Stimulated activated CD4-positive, alpha-beta T cell treated with anti-CD3 and anti-CD28 coated beads, Interleukin-15, amount 100 ng/mL, for 24 hours (primary cell): ENCODE measurements around the gene IL17REL.

Source experiments
- DNase-seq: peaks from one replicate; pipeline ENCODE4 v3.0.0-alpha.2; 2020

The IL17REL gene

DNA sequence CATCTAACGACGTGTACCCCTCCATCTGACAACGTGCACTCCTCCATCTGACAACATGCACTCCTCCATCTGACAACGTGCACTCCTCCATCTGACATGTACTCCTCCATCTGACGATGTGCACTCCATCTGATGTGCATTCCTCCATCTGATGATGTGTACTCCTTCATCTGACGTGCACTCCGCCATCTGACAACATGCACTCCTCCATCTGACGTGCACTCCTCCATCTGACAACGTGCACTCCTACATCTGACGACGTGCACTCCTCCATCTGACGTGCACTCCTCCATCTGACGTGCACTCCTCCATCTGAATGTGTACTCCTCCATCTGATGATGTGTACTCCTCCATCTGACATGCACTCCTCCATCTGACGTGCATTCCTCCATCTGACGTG, 8.0 kb upstream of the IL17REL start:
- DNase-seq: no peak

DNA sequence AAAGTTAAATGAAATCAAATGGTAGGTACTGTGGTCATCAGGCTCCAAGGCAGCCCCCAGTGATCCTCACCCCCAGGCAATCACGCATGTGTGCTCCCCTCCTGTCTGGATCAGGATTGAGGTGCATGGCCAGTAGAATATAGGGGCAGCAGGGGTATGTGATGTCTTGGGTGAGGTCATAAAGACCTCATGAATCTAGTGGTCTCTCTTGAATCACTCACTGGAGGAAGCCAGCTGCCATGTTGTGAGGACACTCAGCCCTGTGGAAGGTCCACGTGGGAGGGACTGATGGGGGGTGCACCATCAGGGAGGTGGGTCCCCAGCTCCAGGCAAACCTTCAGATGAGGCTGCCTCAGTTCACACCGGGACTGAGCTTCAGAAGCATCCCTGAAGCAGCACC, 6.8 kb upstream of the IL17REL start:
- no peak for DNase-seq

DNA sequence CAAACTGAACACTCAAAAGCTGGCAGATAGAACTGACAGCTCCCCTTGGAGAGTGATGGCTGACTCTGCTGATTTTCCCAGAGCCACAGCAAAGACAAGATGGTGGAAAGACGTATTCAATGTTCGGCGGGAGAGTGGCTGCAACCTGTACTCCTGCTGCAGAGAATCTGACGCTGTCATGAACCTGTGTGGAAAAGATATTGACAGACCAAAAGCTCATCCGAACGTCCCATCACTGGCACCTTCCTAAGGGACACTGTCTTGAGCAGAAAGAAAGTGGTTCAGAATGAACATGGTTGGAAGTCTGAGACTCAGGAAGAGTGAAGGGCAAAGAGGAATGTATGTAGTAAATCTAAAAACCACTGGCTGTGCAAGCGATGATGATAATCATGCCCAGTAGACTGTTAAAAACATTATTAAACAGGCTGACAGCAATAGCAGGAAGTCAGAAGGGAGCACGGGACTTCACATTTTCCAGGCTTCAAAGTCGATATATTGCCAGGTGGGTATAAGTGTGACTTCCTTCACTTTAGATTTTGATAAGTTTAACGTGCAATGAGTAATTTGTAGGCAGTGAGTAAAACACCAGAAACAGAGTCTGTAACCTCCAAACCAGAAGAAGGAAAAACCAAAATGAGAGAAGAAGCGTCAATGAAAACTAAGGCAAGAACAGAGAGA, 6.2 kb upstream of the IL17REL start:
- peak; percentile 56 for DNase-seq

DNA sequence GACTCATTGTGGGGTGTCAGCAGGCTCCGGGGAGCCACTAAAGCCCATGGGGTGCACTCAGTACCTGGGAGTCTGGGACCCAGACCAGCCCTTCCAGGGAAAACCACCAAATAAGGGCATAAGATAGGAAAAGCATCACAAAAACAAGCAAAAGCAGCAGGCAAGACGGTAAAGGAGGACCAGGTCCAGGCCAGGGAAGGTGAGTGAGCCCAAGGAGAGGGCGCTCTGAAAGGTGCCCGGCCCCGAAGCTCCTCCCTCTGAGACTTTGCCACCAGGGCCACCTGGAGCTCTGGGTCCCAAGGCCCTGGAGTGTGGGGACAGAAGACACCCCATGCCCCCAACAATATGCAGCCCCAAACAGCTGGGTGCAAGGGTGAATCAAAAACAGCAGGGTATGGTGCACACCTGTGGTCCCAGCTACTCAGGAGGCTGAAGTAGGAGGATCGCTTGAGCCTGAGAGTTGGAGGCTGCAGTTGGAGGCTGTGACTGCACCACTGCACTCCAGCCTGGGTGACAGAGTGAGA, 5.2 kb upstream of the IL17REL start:
- no peak for DNase-seq

DNA sequence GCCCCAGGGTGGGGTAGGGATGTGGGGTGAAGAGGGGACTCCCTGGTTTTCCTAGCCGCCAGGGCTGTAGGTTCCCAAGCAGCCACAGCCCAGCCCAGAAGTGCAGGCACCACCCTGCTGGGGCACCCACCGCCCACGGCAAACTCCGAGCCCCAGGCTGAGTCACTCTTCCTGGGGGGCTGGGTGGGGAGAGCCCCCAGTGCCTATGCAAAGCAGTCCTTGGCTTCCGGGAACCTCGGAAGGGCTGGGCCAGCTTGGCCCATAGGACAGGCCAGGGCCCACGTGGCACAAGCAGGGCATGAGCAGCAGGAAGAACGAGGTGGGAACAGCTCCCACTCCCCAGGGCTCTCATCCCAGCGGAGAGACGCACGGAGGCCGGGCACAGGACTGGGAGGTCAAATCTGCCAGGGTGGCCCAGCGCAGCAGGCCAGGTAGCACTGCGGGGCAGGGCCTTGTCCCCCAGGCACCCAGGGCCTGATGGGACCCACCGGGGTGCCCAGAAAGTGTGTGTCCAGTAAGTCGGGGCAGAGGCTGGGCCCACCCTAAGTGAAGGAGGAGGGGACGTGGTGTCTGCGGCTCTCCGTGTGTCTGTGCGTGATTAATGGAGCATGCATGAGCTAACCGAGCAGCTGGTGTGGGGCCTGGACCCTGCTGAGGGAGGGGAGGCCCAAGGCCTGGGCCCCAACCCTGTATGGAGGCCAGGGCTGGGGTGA, 4.6 kb upstream of the IL17REL start:
- DNase-seq: peak; percentile 91

DNA sequence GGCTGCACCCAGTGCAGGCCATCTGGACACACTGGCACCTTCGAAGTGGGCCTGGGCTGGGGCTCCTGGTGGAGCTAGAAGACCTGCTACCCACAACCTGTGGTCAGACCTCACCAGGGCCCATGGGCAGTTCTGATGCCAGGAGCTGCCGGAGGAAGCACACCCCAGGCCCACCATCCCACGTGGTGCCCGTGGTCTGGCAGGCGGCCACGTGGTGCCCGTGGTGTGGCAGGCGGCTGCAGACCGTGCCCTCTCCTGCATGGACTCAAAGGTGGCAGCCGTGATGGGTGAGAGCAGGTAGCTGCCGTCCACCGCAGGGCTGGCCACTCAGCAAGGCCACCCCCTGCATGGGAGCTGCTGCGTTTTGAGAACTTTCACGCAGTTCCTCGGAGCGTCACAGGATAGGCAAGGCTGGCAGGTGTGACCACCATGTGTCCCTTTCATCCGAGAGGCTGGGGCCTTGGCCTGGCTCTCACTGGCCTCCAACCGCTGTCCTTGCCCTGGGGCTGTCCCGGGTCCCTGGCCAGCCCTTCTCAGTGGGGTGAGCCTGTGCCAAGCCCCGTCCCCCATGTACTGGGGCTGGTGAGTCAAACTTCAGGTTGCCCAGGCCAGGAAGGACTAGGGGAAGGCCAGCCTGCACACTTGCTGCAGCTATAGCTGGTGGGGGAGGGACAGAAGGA, 3.9 kb upstream of the IL17REL start:
- no peak for DNase-seq

DNA sequence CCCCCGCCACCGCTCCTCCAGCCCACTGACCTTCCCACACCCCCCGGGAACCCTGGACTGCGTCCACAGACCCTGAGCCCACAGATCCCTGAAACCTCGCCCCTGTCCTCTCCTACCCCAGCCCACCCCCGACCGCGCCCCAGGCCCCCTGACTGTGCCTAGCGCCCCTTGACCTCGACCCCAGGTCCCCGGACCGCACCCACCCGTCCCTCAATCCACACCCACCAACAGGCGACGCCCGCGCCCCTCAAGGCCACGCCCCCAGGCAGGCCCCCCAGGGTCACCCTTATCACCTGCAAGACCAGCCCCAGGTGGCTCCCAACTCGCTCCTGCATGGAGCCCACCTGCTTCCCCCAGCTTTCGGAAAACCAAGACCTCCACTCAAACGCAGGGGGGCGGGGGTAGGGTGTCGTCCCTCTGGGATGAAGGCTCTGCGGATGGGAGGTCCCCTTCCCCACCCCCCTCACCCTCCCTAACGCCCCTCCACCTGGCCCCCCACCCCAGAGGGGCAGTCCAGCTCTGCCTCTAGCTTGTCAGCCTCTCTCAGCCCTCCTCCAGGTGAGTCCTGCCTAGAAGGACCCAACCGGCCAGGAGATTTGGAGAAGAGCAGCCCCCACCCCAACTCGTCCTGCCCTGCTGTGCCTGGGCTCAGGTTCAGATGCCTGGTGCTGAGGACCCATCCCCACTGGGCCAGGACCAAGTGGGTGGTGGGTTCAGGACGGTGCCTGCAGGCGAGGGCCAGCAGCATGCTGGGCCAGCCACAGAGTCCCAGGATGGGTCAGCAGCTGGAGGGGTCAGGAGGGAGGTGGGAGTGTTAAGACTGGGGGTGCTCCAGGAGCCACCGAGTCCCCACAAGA, 3.1 kb upstream of the IL17REL start:
- no peak for DNase-seq

DNA sequence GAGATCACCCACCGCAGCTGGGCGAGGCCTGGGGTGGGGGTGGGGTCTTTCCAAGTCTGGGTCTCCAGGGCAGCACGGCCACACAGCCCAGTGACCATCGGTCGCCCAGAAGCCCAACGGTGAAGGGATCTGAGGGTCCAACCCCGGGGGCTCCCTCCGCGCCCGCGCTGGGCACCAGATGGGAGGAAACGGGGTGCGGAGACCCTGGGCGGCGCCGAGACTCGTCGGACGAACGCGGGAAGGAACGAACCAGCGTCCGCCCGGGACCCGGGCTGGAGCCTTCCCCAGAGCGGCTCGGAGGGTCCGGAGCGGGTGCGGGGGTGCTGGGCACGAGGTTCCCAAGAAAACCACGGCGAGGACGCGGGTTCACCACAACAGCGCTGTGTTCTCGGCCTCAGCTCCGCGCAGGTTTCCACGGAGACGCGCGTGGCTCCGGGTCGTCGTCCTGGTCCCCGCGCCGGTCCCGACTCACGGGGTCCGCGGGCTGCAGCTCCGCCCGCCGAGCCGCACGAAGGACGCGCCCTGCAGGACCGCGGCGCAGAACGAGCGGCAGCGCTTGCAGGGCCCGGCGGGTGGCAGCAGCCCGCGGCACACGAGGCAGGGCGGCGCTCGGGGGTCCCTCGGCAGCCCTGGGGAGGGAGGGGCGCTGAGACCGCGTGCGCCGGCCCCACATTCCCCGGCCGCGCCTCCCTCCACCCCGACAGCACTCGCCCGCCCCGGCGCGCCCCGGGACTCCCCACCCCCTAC, 2.3 kb upstream of the IL17REL start:
- DNase-seq: no peak

DNA sequence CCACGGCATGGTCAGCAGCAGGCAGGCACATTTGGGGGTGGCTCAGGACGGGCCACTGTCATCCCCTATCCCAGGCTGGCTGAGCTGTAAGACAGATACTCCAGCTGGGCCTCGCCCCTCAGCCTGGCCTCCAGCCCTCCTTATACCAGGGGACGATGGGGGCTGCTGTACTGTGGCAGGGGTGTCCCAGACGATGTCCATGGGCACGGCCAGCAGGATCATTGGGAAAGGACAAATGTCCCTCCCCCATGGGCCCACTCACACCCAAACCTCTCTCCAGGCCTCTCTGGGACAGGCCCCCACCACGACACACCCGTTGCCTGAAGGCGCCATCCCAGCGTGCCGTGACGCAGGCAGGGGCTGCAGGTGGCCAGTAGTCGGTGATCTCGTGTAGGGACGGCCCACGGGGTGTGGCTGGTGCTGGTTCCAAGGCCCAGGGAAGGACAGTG, 1.5 kb upstream of the IL17REL start:
- no peak for DNase-seq

DNA sequence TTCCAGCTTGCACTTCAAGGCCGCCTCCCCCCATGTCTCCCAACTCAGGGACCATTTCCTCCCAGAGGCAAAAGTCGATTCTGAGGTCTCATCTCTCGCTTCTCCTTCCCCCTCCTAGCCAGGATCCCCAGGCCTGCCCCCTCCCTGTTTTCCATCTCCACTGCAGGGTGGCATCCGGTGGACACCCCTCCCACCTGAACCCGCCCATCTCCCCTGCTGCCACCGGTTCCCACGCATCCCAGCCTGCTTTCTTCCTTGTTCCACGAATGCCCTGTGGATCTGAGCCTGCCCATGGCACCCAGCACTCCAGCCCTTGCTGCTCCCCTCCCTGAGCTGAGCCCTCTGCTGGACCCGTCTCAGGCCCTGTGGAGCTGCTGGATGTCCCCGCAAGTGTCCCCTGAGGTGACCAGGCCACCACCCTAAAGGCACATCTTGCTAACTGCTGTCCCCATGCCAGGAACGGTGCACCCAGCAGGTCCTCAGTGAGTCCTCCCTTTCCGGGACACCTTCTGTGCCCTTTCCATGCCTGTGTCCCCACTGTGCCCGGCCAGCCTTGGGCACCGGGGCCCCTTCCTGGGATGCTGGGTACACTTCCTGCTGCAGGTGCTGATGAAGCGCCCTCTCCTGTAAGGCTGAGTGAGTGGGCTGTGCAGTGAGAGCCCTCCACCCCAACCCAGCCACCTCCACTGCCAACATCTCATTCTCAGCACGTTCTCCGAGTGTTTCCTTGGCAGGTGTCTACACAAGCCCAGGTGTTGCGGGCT, 936 bp downstream of the IL17REL start:
- no peak for DNase-seq

DNA sequence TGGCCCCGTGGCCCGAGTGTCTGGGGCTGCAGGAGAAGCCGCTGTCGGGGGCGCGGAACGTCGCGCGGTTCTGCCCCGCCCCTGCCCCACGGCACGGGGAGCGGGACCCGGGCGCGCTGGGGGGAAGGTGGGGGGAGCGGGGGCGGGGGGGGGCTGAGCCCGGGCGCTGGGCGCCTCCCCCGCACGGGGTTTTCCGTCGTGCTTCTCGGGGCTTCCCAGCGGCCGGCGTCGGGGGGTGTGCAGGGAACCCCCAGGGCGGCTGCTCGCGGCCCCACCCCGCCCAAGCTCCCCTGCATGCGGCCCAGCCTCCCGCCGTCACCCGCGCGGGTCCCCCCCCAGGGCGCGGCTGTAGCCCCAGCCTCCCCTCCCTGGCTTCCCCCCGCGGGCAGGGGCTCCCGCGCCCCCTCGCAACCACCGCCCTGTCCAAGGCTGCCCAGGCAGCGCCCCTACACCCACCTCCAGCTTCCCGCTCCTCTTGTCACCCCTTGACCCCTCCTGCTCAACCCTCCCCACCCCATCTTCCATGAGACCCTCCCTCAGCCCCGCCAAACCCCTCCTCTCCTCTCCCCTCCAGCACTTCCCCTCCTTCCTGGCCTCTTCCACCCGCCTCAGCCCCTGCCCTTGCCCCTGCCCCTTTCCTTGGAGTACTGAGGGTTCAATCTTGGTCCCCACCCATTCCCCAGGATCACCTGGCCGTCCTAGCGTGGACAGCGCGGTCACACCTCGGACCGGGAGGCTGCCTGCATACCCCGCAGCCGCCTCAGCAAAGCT, 1.7 kb downstream of the IL17REL start:
- DNase-seq: peak; percentile 51

DNA sequence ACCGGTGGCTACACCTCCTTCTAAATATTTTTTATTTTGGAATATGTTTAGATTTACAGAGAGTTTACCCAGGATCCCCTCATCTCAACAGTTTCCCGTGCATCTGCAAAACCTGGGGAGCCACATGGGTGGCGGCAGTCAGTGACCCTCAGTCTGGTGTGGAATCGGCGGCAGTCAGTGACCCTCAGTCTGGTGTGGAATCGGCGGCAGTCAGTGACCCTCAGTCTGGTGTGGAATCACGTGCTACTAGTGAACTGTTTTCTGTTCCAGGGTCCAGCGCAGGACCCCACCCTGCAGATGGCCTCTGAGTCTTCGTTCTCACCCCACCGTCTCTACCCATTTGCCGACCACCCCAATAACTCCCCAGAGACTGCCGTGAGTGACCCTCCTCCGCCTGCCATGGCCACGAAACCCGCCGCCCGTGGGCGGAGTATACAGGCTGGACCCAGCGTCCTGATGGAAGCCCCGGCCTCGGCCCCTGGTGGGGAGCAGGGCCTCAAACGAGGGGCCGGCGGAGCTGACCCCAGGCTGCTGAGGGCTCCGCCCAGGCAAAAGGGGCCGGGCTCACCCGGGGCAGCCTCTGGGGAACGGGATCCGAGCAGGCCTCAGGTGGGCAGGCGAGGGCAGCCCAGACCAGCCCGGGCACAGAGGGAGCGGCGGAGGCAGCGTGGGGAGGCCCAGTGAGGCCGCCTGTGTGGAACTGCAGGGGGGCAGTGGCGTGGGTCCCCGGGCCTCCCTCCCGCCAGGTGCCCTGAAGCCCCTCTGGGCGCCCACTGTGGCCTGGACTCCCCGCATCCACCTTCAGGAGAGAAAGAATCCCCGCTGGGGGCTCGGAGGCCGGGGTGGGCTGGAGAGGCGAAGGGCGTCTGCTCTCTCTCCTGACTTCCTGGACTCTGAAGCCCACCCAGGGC, 2.5 kb downstream of the IL17REL start:
- no peak for DNase-seq

DNA sequence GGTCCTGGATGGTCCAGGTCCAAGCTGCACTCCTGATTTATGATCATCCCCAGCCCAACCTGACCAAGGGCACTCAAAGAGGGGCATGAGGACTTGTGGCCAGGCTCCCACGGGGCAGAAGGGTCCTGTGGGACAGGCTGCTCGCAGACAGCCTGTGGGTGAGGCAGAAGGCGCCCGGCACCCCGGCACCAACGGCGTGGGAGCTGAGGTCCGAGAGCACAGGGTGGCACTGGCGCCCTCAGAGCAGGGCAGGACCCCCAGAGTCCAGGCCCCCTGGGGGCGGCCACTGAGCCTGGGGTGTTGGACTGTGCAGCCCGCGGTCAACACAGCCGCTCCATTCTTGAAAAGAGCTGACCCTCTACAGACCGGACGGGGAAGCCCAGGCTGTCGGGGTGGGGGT, 3.3 kb downstream of the IL17REL start:
- DNase-seq: no peak

DNA sequence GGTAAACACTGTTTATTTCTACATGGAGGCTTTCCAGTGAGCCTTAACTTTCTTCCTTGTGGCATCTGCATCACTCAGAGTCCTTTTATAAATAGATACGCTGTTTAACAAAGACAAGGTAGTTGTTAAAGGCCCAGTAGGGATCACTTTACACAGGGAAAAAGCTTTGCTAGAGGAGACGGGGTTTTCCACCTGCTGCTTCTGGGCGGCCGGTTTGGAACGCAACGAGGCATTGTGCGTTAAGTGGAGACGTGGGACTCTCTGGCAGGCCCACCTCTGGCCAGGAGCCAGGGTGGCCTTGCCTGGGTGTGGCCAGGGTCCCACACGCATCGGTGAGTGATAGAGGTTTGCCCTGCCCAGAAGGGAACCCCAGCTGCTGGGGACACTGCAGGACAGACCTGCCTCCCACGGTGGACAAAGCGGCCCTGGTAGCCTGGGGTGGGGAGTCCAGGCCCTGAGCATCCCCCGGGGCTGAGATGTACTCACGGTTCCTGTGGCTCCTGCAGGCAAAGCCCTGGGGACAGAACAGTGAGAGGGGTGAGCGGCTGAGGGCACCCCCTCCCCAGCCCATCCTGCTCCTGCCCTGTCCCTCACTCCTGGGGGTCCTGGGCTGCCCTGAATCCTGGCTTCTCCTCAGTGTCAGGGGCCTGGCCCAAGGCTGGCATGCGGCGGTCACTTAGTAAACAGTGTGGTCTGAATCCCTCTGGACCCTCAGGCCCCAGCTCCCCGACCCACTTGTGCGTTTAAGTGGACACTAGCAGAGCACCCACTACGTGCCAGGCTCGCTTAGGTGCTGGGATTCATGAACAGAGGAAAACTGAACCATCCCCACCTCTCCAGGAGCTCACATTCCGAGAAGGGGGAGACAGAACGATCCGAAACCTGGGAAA, 4.2 kb downstream of the IL17REL start:
- DNase-seq: no peak

DNA sequence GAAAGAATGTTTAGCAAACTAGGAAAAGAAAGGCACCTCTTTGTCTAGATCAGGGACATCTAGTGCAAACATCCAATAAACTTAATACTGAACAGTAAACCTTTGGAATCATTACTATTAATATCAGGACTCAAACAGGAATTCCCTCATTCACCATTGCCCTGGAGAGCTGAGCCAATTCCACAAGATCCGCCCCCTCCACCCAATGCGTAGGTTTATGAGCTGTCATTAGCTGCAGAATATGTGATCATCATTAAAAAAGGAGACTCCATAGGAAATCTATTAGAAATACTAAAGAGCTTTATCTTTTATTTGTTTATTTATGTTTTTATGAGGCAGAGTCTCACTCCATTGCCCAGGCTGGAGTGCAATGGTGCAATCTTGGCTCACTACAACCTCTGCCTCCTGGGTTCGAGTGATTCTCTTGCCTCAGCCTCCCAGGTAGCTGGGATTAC, 5.5 kb downstream of the IL17REL start:
- no peak for DNase-seq

DNA sequence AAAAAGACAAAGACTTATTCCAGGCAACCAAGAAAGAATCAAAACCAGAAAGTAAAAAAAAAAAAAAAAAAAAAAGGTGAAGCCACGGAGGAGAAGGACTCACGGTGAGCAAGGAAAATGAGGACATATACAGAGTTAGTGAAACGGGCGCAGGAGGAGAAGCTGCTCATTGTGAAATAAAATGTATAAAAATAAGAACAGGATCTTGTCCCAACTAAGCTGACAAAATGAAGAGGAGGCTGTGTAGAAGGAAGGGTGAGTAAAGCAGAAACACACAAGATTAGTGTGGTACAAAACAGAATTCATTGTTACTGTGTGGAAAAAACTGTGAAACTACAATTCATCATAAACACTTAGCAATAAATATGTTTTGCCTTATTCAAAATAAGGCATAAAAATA, 7.6 kb downstream of the IL17REL start:
- DNase-seq: no peak

DNA sequence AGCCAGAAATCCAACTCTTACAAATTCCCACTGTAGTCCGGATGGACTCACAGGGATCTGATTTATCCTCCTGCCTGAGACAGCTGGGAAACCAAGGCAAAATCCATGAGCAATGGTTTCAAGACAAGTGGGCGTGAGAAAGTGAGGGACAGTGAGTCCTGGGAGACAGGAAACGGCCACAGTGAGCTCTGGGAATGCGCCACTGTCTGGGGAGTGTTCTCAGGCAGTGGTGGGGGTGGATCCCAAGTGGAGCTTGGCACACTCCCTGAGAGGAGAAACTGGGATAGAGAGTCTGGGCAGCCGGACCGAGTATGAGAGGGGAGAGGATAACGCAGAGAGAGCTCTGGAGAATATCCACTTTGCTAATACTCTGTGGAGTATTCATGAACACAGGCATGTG, 9.8 kb downstream of the IL17REL start:
- no peak for DNase-seq
